Cardiac fibroblast (primary cell): ENCODE data around the gene TECPR1.

ENCODE experiments used
- DNase-seq, 2 donors: peaks; one replicate each; pipeline versions ENCODE4 v3.0.0 to v3.0.0-alpha.2; 2010; ENCODE audit warnings: low read depth in 2 of 2
- H3K4me3 ChIP-seq, 2 donors: replicated peaks in 1 of 2; 1 replicate in 1 of 2; 2 replicates in 1 of 2; pipeline ENCODE4 v1.5.1; 2011; ENCODE audit warnings: low read depth in 2 of 2, low read length in 2 of 2, mild to moderate bottlenecking in 2 of 2, moderate library complexity in 1 of 2
- CTCF ChIP-seq: IDR thresholded peaks from one replicate; pipeline ENCODE4 v1.5.1; 2011; ENCODE audit warnings: low read depth, mild to moderate bottlenecking, low read length, inconsistent platforms

The TECPR1 gene

GRCh38 chr7:98216941-98217622 is 35.0 kb downstream of the TECPR1 start:
- no peak for TF ChIP-seq CTCF
- no peak for DNase-seq
- H3K4me3 ChIP-seq, result no peak overlapping the region

GRCh38 chr7:98215561-98216495 is 36.2 kb downstream of the TECPR1 start:
- DNase-seq, result no peak
- no peak overlapping the region for H3K4me3 ChIP-seq
- no peak for TF ChIP-seq CTCF

- DNase-seq, result no peak
- H3K4me3 ChIP-seq, result no peak overlapping the region
- no peak for TF ChIP-seq CTCF
These were observed 37.2 kb downstream of the TECPR1 start for GRCh38 chr7:98214811-98215321.

GRCh38 chr7:98213888-98214810 is 37.9 kb downstream of the TECPR1 start:
- no peak for DNase-seq
- no peak for TF ChIP-seq CTCF
- H3K4me3 ChIP-seq, result no peak overlapping the region

- DNase-seq, result no peak
- no peak for TF ChIP-seq CTCF
- H3K4me3 ChIP-seq, result no peak overlapping the region
These were observed 38.6 kb downstream of the TECPR1 start for GRCh38 chr7:98213296-98213887.

GRCh38 chr7:98212532-98213041 is 39.4 kb downstream of the TECPR1 start:
- TF ChIP-seq CTCF, result no peak
- DNase-seq, result no peak
- no peak overlapping the region for H3K4me3 ChIP-seq
